ENCODE results near the gene RNF213.

RNF213 gene

DNA sequence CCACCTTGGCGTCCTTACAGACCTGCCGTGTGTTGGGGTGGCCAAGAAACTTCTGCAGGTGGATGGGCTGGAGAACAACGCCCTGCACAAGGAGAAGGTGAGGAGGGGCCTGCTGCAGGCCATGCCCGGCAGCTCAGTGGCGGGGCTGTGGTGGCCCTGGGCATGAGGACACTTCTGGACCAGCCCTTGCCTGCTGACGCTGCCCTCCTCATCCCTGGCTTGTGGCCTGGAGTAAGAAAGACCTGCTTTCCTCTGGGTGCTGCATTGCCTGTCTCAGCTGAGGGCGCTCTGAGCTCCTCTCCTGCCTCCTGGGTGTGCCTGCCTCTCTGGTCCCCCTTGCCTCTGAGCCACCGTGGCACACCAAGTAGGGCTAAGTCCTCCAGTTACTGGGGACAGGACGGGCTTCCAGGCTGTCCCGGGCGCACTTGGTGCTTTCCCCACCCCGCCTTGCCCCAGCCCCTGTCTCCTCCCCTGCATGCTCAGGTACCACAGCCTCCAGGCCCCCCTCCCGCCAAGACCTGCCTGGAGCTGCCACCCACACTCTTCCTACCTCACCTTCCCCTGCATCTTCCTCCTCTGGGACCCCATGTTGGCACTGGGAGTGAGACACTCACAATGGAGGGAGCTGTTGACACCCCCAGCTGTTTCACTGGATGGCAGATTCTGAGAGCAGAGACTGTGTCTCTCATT is 163.0 kb downstream of the RNF213 start:
- no peak for TF ChIP-seq REST (IDR thresholded peaks at IDR 0.05; ENCODE audit: insufficient replicate concordance, low read depth)
- TF ChIP-seq GABPA (IDR thresholded peaks at IDR 0.05; ENCODE audit: low read depth), result no peak
- no peak for TF ChIP-seq SPI1 (IDR thresholded peaks at IDR 0.05; ENCODE audit: borderline replicate concordance, low read depth)
- TF ChIP-seq POLR2AphosphoS5 (IDR thresholded peaks at IDR 0.05; ENCODE audit: low read depth), result no peak
- no peak for TF ChIP-seq CTCF (IDR thresholded peaks at IDR 0.05; ENCODE audit: insufficient read depth, low read length)
- Histone ChIP-seq H3K4me3 (replicated peaks; ENCODE audit: insufficient read depth, low read length) (no peak overlapping the region), H3K27ac (replicated peaks) (no peak overlapping the region), H3K27me3 (ENCODE audit: insufficient read depth, poor library complexity, severe bottlenecking) (peaks cover 6% of the 10 kb centered on the region)
- DNase-seq (ENCODE audit: low read depth in 1 of 2, low spot score in 1 of 2), result no peak

DNA sequence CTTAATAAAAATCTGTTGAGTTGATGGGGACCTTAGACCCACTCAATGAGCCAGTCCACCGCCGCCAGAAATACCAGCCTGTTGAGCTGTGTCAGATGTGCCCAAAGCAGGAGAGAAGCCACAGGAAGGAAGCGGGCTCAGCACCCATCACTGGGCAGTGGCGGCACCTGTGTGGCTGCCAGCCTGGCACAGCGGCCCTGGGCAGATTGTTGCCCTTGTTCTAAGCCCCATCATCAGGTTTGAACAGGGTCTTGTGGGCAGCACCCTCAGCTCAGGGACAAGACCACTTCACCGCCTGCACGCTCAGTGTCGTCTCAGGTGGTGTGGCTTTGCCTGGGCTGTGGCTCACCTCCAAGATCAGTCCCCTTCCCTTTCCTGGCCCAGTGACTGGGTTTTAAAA is 163.6 kb downstream of the RNF213 start:
- DNase-seq (ENCODE audit: low read depth in 1 of 2, low spot score in 1 of 2), result no peak
- no peak overlapping the region for H3K27ac ChIP-seq (replicated peaks)

More for the DNA sequence above, 163.6 kb downstream of the RNF213 start:
- Histone ChIP-seq H3K4me3 (replicated peaks; ENCODE audit: insufficient read depth, low read length) (no peak overlapping the region), H3K27me3 (ENCODE audit: insufficient read depth, poor library complexity, severe bottlenecking) (peaks cover 6% of the 10 kb centered on the region)
- TF ChIP-seq SPI1 (IDR thresholded peaks at IDR 0.05; ENCODE audit: borderline replicate concordance, low read depth), result no peak
- no peak for TF ChIP-seq POLR2AphosphoS5 (IDR thresholded peaks at IDR 0.05; ENCODE audit: low read depth)
- TF ChIP-seq GABPA (IDR thresholded peaks at IDR 0.05; ENCODE audit: low read depth), result no peak
- TF ChIP-seq REST (IDR thresholded peaks at IDR 0.05; ENCODE audit: insufficient replicate concordance, low read depth), result no peak
- TF ChIP-seq CTCF (IDR thresholded peaks at IDR 0.05; ENCODE audit: insufficient read depth, low read length), result no peak
